GM20431 (cell line): ENCODE measurements around the gene KRT25.

Experiments
- in situ Hi-C: fragments of 300-500 bp; cut with MseI, MboI; formaldehyde crosslinking; loops from one replicate; pipeline ENCODE4 v1.15.0; 2020; ENCODE audit warnings: low sequenced_read_pairs; ENCODE audit not compliant: unreplicated experiment

The KRT25 gene, protein sequence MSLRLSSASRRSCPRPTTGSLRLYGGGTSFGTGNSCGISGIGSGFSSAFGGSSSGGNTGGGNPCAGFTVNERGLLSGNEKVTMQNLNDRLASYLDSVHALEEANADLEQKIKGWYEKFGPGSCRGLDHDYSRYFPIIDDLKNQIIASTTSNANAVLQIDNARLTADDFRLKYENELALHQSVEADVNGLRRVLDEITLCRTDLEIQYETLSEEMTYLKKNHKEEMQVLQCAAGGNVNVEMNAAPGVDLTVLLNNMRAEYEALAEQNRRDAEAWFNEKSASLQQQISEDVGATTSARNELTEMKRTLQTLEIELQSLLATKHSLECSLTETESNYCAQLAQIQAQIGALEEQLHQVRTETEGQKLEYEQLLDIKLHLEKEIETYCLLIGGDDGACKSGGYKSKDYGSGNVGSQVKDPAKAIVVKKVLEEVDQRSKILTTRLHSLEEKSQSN

DNA sequence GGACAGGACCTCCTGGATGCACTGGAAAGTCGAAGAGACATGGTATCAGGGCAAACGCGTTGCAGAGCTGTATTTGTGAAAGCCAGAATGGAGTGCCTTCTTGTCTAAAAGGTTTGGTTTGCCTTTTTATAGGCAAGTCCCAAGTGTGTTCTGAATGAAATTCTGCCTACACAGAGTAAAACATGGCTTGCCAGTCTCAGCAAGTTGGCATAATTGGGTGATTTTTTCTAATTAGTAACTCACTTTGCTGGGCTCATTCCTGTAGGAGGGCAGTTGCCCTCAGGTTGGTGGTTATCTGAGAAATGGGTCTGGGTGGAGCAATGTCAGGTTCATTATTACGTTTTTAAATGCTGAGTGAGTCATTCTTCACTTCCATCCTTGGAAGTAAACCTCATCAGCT, at the start of gene KRT25:
TSS of gene KRT25 (minus strand) at position 101 of the 400 bp plus-strand sequence. CDS start at position 41, 60 bp downstream.
- in situ Hi-C loops, result no loop called here

DNA sequence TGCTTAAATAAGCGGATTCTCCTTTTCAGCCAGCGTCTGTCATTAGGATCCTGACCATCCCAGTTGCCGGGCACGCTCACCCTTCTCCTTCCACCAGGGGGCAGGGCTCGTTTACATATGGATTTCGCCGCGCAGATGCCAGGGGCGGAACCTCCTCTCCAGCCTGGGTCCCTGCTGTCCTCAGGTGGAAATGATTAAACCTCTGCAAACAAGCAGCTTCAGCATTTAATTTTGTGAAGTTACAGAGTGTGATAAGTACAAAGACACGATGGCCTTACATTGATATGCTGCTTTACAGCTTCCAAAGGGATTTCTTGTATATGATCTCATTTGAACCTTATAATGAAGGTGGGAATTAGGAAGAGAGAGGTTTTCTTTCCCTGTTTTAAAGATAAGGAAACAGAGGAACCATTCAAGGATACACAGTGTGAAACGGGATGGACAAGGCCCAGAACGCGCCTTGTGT, 48.5 kb upstream of the KRT25 start:
- in situ Hi-C loops, result no loop called here

DNA sequence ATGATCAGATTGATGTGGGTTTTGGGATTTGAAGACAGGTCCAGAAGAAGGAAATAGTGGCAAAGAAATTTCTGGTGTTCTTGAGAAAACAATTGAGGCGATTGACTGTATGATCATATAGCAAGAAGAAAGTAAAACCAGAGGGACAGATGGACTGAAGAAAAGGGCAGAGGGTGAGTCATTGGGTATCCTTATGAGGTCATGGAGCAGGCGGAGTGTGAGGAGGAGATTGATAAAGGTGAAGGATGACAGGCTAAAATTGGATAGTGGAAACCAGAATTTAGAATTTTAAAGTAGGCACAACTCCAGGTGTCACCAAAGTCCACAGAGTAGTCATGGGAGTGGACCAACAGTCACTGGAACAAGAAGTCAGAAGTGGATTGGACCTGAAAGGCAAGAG, 46.0 kb upstream of the KRT25 start:
- in situ Hi-C loops, result no loop called here

DNA sequence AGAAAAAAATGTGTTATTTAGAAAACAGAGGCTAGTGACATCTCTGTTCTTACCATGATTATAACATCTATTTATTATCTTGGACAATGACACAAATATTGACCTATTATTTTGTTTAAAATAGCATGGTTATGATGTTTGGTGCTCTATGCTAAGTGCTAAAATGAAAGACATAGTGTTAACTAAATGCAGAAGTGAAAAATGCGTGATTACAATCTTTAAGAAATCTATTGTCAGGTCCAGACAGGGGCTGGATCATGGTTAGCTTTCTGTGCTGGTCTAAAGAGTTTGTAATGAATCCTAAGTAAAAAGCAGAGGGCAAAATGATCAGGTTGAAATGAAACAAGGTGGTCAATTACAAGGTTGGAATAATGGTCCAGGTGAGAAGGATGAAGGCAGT, 45.2 kb upstream of the KRT25 start:
- in situ Hi-C loops, result no loop called here

DNA sequence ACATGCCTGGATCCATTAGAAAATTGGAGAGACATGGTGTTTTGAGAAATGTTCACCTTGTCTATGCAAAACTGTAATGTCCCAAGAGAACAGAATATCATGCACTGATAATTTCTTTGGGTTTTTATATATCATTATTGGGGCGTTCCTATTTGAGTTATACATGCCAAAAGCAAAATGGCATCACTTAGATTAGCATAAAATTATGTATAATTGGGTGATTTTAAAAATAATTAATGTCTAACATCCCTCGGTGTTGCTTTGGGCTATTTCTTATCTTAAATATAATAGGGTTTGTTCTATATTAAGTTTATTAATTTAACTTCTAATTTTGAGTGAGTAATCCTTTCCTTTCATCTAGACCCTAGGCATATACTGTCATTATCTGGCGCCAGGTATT, 44.7 kb upstream of the KRT25 start, which contains the start of gene KRT28:
TSS of gene KRT28 (minus strand) at position 101 of the 400 bp plus-strand sequence. CDS start at position 35, 66 bp downstream.
- in situ Hi-C loops, result no loop called here

DNA sequence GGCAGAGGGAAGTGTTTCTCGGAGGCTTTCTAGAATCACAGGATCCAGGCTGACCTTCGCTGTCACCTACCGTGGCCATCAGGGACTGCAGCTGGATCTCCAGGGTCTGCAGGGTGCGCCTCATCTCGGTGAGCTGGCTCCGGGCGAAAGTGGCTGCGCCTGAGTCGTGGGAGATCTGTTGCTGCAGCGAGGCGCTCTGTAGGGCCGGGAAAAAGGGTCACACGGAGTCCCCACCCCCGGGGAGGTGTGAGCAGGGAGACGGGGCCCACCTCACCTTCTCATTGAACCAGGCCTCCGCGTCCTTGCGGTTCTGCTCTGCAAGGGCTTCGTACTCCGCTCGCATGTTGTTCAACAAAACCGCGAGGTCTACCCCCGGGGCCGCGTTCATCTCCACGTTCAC, 41.7 kb upstream of the KRT25 start:
- in situ Hi-C loops, result no loop called here

DNA sequence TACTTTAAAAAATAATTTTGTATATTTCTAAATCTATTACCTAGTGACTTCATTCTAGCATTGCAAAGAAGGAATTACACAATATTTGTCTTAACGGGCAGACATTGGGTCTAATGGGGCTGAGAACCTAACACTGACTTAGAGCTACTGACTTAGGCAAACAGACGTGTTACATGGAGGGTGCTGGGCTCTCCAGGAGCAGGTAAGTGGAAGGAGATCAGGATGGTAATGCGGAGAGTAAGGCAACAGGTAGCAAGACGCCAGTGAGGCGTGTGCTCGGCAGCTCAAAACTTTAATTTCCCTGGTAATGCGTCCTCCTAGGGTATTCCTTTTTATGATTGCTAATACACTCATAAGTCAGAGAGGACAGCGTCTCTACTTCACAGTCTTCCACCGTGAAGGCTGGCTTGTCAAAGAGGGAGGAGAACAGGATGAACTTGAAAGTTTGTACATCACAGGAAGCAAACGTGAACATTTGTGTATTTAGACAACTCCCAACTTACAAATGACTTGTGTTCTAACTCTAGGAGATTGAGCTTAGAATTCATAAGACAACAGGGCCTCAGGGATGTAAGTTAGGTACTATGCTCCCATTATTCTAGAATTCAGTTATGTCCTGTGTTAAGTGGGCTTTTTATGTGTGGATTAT, 40.0 kb upstream of the KRT25 start:
- in situ Hi-C loops, result no loop called here

DNA sequence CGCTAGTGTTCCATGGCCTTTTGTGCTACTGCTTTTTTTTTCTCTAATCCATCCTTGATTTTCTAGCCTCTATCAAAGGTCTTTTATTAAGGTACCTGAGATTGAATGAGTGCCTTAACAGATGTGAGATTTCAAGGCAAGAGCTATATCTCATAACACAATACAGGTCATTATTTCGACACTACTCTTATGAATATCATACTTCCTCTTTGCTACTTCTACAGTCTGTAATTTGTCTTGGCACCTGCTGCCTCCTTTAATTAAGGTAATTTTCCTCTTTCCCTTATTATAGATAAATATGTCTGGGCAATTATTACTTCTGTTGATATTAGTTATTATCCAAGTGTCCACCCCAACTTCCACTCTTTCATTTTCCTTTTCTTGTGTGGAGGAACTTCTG, 39.3 kb upstream of the KRT25 start:
- in situ Hi-C loops, result no loop called here

DNA sequence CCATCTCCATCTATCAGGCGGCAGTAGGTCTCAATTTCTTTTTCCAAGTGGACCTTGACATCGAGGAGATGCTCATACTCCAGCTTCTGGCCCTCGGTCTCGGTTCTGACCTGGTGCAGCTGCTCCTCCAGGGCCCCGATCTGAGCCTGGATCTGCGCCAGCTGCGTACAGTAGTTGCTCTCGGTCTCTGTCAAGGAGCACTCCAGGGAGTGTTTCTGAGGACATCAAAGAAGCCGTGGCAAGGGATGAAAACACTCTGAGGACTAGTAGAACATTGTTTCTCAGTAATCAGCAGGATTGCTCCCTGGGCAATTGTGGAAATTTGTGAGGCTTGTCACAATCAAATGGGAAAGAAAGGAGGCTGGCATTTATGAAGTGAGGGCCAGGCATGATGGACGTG, 38.7 kb upstream of the KRT25 start:
- in situ Hi-C loops, result no loop called here

DNA sequence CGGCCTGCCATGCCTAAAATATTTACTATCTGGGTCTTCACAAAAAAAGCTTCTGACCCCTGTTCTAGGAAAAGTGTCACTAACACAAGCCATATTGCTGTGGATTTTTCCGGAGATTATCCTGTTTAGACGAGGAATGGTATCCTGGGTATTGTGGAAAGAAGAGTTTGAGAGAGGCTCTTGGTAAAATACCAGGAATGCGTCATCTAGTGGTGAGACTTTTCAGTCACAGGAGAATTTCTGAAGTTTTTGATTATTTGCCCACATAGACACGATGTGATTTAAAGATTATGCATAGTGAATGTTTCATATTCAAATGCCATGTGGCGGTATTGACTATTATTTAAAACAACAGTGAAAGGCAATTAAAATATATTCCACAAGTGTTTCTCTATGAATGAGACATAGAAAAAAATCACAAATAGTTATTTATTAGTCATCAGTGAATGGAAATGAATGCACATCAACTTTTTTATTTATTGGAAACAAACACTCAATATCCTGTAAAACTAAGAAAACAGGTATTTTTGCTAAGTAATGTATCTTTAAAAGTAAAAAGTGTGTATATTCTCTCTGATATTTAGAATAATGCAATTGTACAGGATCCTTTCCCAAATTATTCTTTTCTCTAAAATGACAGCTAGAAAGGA, 36.8 kb upstream of the KRT25 start:
- in situ Hi-C loops, result no loop called here

DNA sequence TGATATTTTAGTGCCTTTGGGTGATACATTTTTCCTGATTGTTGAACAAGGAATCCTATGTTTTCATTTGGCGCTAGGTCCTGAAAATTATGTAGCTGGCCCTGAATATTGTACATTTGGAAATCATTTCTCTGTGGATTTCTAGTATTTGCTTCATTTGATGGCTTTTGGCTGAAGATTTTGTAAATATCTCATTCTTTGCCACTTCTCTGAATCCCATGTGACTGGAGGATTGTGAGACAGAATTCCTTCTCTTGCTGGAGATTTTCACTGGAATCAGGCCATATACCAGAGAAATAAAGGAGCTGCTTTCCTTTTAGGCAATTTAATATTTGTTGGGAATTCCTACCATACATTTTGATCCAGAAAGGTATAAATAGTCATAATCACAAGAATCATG, 36.0 kb upstream of the KRT25 start:
- in situ Hi-C loops, result no loop called here

DNA sequence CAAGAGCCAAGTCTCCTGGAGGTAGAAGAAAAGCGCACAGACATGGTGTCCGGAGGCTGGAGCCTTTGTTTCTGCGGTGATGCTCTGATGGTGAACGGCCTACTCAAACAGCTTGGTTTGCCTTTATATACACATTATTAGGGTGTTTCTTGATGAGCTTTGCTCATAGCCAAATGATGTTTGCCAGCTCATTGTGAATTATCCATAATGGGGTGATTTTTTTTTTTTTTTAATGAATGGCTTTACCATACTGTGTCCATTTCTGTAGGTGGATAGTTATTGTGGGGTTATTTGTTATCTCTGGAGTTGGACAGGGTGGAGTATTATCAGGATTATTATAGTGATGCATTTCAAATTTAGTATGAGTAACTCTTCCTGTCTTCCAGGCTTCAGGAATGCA, 27.3 kb upstream of the KRT25 start, which contains the start of gene KRT27:
TSS of gene KRT27 (minus strand) at position 101 of the 400 bp plus-strand sequence. CDS start at position 44, 57 bp downstream.
- in situ Hi-C loops, result no loop called here

DNA sequence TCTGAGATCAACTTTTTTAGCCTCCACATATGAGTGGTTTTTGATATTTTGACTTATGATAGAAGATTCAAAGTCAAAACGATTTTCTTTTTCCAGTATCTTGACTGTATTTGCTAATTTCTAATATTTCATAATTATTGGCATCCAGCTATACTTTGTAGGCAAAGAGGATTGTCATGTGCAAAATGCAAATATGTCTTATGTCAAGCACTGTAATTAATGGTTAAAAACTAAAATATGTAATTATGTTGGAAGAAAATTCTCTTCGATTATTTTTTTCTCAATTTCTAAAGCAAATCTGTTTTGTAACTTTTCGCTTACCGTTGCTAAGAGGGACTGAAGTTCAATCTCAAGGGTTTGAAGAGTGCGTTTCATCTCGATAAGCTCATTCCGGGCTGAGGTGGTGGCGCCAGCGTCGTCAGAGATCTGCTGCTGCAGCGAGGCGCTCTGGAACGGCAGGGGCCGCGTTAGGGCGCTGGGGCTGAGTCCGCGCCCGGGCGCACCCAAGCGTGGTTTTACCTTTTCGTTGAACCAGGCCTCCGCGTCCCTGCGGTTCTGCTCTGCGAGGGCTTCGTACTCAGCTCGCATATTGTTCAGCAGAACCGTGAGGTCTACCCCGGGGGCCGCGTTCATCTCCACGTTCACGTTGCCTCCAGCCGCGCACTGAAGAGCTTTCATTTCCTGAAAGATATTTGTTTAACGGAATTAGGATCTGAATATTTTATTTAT, 24.2 kb upstream of the KRT25 start:
- in situ Hi-C loops, result no loop called here

DNA sequence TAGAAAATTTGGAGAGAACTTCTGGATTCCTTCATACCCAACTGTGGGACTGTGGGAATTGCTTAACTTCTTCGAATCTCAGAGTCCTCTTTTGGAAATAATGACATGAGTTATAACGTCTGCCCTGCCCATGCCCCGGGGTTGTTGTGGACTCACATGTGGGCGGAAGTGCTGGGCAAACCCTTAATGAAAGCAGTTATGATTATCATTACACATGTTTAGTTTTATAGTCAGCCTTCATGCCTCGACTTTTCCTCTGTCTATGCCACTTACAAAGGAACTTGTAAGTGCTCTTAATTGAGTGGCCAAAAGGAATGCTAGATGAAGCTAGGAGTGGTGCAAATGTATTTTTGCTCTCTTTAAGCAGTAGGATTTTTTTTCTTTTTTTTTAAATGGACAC, 23.3 kb upstream of the KRT25 start:
- in situ Hi-C loops, result no loop called here

DNA sequence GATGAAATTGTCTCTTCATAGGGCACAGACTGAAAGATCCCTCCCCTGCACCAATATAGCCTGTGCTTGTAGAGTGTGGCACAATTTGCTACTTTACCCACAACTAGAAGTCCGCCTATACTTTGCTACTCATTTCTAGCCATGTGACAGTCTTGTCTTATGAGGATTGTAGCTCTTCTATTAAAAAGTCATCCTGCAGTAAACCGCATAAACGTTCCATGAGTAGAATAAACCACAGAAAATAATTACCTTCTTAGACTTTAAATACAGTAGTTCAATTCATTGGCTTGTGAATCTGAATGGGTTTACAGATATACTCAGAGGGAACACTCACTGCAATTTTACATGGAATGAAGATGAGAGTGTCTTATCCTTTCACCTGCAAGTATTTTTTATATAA, 22.8 kb upstream of the KRT25 start:
- in situ Hi-C loops, result no loop called here

DNA sequence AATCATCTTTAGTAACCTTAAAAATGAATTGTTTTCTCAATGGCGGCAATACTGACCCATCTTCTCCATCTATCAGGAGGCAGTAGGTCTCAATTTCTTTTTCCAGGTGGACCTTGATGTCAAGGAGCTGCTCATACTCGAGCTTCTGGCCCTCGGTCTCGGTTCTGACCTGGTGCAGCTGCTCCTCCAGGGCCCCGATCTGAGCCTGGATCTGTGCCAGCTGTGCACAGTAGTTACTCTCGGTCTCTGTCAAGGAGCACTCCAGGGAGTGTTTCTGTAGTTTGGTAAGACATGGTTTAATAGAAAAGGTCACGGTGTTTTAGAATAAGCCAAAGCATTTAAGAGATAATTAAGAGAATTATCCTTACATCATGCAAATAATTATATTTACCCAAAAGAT, 22.3 kb upstream of the KRT25 start:
- in situ Hi-C loops, result no loop called here

DNA sequence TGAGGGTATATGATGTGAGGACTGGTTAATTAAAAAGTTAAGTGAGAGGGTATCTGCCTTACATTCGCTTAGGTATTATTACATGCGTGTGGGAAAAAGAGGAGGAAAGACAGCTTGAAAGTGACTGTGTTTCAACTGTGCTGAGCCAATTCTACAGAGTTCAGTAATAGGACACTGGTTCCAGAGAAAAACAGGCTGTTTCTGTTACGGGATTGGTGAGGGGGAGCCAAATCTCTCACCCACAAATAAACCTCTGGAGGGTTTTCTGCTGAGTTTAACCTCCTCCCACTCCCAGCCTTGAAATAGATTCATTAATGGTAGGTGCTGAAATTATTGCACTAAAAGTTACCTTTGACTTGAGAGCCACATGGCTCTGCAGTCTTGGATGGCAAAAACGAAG, 20.8 kb upstream of the KRT25 start:
- in situ Hi-C loops, result no loop called here

DNA sequence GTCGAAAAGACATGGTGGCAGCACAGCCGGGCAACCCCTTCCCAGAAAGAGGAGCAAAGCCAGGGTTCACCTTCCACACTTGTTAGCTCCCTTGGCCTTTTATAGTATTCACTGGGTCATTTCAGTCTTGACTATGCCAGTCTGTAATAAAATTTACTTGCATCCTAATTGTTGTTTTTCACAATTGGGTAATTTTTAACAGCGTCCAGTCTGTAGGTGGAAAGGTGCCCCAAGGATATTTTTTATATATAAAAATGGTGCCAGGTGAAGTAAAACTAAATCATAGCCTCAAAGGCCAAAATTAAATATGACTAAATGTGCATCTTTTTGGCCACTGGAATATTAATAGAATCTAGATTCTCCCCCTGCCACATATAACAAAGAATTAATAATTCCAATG, 17.0 kb upstream of the KRT25 start, which contains the start of gene KRT26:
TSS of gene KRT26 (minus strand) at position 101 of the 400 bp plus-strand sequence. CDS start at position 13, 88 bp downstream.
- in situ Hi-C loops, result no loop called here

DNA sequence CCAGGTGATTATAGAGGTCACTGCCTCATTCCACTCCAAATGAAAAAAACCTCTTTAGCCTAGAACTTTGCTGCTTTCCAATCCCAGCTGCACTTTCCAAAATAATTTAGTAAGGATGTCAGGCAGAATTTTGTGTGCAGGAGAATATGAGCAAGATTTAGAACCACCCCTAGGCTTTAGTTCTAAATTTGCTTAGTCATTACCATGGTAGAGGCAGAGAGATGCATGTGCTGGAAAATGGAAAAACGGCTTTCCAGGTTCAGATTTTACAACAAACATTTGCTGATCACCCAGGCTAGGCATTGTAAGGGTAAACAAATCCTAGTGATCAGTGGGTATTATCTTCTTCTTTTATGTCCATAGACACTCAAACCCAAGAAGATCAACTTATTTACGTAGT, 10.5 kb upstream of the KRT25 start:
- in situ Hi-C loops, result no loop called here

DNA sequence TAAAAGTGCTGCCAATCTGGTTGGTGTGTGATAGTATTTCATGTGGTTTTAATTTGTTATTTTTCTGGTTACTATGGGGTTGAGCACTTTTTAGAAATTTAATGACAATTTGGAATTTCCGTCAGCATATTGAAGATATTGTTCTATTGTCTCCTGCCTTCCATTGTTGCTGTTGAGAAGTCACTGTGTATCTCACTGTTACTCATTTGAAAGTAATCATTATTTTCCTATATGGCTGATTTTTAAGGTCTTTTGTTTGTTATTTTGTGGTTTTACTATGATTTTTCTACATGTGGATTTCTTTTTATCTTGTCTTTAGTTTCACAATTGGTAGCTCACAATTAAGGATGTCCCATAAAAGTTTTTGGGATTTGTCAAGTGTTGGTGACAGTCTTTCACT, 8.6 kb upstream of the KRT25 start:
- in situ Hi-C loops, result no loop called here
